WTC11 (cell line): Measurements from ENCODE around the gene SIAH3. TPM values are rescaled to one million over a fixed set of nuclear protein-coding genes. Genes with fewer than 3 reads are reported as not detected.
A peak's percentile ranks its signal among the peaks of the same experiment; 100 is the strongest.
"Not testable (repeated sequence)": the region's sequence is repeated elsewhere in the genome, so short reads cannot be mapped to it uniquely, and the experiment has no call there.

Source experiments
- ATAC-seq: fragments of 200-7000 bp; cut with Tn5 transposase; 2 replicates; pipeline ENCODE4 v1.10.0; 2021; ENCODE audit warnings: mild to moderate bottlenecking, moderate library complexity
- CTCF ChIA-PET: fragments of 300-600 bp; sonication (Branson Sonifier 250); formaldehyde crosslinking; loops from one replicate; lab custom pipeline; 2021; ENCODE audit warnings: antibody characterized with exemption; lab: Charles Lee
- POLR2A ChIA-PET: fragments of 350-600 bp; sonication (Branson Sonifier 250); formaldehyde crosslinking; loops from one replicate; lab custom pipeline; 2021; ENCODE audit warnings: antibody characterized with exemption; lab: Charles Lee
- DNase-seq: peaks from one replicate; pipeline ENCODE4 v3.0.0; 2021; ENCODE audit warnings: low spot score
- H3K27ac Mint-ChIP-seq: 2 replicates; pipeline ENCODE4 v1.8.0; 2021; ENCODE audit warnings: mixed read lengths
- H3K27me3 Mint-ChIP-seq: 2 replicates; pipeline ENCODE4 v1.8.0; 2021; ENCODE audit warnings: low read depth, mild to moderate bottlenecking, moderate library complexity, mixed read lengths
- H3K36me3 Mint-ChIP-seq: 2 replicates; pipeline ENCODE4 v1.8.0; 2021; ENCODE audit warnings: mixed read lengths
- H3K4me1 Mint-ChIP-seq: 2 replicates; pipeline ENCODE4 v1.8.0; 2022; ENCODE audit warnings: mixed read lengths
- H3K4me3 Mint-ChIP-seq: 2 replicates; pipeline ENCODE4 v1.8.0; 2021; ENCODE audit warnings: mild to moderate bottlenecking, moderate library complexity, mixed read lengths
- H3K9me3 Mint-ChIP-seq: 2 replicates; pipeline ENCODE4 v1.8.0; 2021; ENCODE audit warnings: mixed read lengths
- CREM ChIP-seq: sonication (generic); formaldehyde crosslinking; IDR thresholded peaks from 2 replicates; pipeline ENCODE4 v1.8.1; 2022; ENCODE audit warnings: mild to moderate bottlenecking, missing genetic modification reagents, moderate library complexity
- ELF4 ChIP-seq: sonication (generic); formaldehyde crosslinking; IDR thresholded peaks from 2 replicates; pipeline ENCODE4 v1.8.1; 2022; ENCODE audit warnings: low read depth, mild to moderate bottlenecking, moderate library complexity, missing genetic modification reagents
- NFYB ChIP-seq: sonication (generic); formaldehyde crosslinking; conservative IDR thresholded peaks from 2 replicates; pipeline ENCODE4 v1.8.0; 2022; ENCODE audit warnings: low read depth, missing genetic modification reagents
- NR3C1 ChIP-seq: sonication (generic); formaldehyde crosslinking; conservative IDR thresholded peaks from 2 replicates; pipeline ENCODE4 v1.8.1; 2023; ENCODE audit warnings: low read depth, mild to moderate bottlenecking, missing genetic modification reagents
- OVOL2 ChIP-seq: fragments of 250-450 bp; sonication (Bioruptor Pico); IDR thresholded peaks from 2 replicates; pipeline ENCODE4 v1.9.0; 2021; ENCODE audit warnings: mild to moderate bottlenecking, borderline replicate concordance
- ZBTB21 ChIP-seq: sonication (generic); formaldehyde crosslinking; IDR thresholded peaks from 2 replicates; pipeline ENCODE4 v1.8.1; 2023; ENCODE audit warnings: mild to moderate bottlenecking, missing genetic modification reagents, borderline replicate concordance
- ZNF121 ChIP-seq: sonication (generic); formaldehyde crosslinking; IDR thresholded peaks from 2 replicates; pipeline ENCODE4 v1.8.0; 2023; ENCODE audit warnings: missing genetic modification reagents
- ZNF671 ChIP-seq: fragments of 250-450 bp; sonication (Bioruptor Pico); IDR thresholded peaks from 2 replicates; pipeline ENCODE4 v1.8.0; 2021; ENCODE audit warnings: mild to moderate bottlenecking
- total RNA-seq: library from RNA; stranded (reverse); gene quantifications from 3 replicates; pipeline ENCODE4 v1.2.3, GENCODE V29; 2021
- TF ChIP-seq, protein P1 (sequence below): sonication (generic); formaldehyde crosslinking; IDR thresholded peaks from 2 replicates; pipeline ENCODE4 v1.8.1; 2022; ENCODE audit warnings: mild to moderate bottlenecking, missing genetic modification reagents, moderate library complexity, borderline replicate concordance
- TF ChIP-seq, protein P2 (sequence below): sonication (generic); formaldehyde crosslinking; IDR thresholded peaks from 2 replicates; pipeline ENCODE4 v1.8.0; 2023; ENCODE audit warnings: missing genetic modification reagents, mild to moderate bottlenecking, borderline replicate concordance

The SIAH3 gene
- total RNA-seq, 1 experiment from 2014 or later, result 0.31 TPM

DNA sequence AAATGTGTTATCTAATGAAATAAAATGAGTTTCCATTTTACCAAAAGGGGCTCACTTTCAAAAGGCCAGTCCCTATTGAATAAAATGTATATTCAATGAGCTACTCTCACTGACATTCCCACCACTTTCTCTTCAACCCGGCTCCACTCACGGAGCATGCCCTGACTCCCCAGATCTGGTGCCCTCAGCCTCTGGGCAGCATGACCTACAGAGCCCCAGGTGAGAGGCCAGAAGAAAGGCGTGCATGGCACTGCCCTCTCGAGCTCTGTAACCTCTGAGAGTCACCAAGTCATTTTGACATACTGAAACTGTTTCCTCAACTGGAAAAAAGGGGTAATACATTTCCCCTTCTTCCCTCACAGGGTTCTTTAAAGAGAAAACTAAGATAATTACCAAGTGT lies 25.2 kb upstream of the SIAH3 start:
- TF ChIP-seq ZBTB21 (CRISPR knock-in tag) (no peak), NR3C1 (CRISPR knock-in tag) (no peak), OVOL2 (no peak)
- TF ChIP-seq, all 79 proteins: peak for 0
- Mint-ChIP-seq H3K4me1 (peaks cover 19% of the 10 kb centered on the region), H3K9me3 (peaks cover 7% of the 10 kb centered on the region), H3K4me3 (no peak overlapping the region), H3K27ac (no peak overlapping the region), H3K27me3 (peaks cover 80% of the 10 kb centered on the region), H3K36me3 (no peaks in the 10 kb centered on the region)
- ATAC-seq, result no peak
- no peak for DNase-seq
- ChIA-PET CTCF (no interaction called here), POLR2A (no interaction called here)

DNA sequence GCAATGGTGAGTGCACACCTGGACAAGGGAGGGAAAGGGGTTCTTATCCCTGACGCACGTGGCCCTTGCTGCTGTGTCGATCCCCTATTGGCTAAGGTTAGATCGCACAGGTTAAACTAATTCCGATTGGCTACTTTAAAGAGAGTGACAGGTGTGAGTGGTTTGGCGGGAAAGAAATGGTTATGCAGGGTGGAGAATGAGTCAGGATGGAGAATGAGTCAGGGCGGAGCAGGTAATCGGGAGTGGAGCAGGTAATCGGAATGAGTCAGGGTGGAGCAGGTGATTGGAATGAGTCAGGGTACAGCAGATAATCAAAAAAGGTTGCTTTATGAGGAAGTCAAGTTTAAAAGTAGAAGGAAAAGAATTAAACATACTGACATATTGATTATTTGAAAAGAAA lies 24.4 kb upstream of the SIAH3 start:
- peaks cover 19% of the 10 kb centered on the region for H3K4me1 Mint-ChIP-seq
- H3K36me3 Mint-ChIP-seq, result no peaks in the 10 kb centered on the region
- H3K27ac Mint-ChIP-seq, result no peak overlapping the region
- ChIA-PET CTCF (no interaction called here), POLR2A (no interaction called here)
- ATAC-seq (no peak), DNase-seq (no peak)
- H3K9me3 Mint-ChIP-seq, result peaks cover 7% of the 10 kb centered on the region
- peaks cover 83% of the 10 kb centered on the region for H3K27me3 Mint-ChIP-seq
- no peak overlapping the region for H3K4me3 Mint-ChIP-seq
- TF ChIP-seq, protein P1, sequence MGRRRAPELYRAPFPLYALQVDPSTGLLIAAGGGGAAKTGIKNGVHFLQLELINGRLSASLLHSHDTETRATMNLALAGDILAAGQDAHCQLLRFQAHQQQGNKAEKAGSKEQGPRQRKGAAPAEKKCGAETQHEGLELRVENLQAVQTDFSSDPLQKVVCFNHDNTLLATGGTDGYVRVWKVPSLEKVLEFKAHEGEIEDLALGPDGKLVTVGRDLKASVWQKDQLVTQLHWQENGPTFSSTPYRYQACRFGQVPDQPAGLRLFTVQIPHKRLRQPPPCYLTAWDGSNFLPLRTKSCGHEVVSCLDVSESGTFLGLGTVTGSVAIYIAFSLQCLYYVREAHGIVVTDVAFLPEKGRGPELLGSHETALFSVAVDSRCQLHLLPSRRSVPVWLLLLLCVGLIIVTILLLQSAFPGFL, result no peak
- 0 out of 2 replicates have a peak, but pooled peaks have one; percentile 10 for TF ChIP-seq NFYB (CRISPR knock-in tag)

DNA sequence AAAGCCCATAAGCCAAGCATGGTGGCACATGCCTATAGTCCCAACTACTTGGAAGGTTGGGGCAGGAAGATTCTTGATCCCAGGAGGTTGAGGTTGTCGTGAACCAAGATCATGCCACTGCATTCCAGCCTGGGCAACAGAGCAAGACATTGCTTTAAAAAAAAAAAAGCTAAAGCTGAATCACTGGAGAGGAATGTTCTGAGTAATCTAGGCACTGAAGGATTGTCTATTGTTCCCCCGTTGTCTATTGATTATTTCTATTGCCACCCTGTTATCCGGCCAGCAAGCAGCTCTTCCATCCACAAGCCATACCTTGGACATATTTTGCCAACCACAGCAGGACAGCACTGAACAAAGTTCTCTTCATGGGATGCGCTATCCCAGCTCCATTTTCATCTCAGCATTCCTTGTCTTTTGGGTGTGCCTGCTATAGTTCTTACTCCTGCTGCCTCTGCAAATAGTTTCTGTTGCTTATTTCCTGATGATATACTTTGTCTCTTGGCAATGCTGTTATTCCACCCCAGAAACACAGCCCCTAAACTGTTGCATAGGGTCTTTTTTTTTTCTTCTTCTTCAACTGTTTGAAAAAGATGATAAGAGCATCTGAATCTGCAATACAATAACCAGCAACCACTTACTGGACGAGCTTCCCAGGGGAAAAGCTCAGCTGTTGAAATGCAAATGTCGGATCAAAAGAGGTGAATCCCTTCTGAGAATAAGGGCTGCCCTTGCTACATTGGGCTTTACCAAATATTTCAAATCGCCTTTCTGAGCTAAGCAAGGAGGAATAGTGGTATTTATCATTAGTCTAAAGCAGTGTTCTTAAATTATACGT lies 22.2 kb upstream of the SIAH3 start:
- TF ChIP-seq ELF4 (no peak), ZNF121 (CRISPR knock-in tag) (peak; percentile 91)
- DNase-seq, result no peak
- ChIA-PET CTCF (interaction anchor here (0.6 to 1.3 kb wide), 4 partner anchors 49 to 136 kb away, joined by 3 to 5 read pairs (median 3); no protein-coding TSS in a partner anchor), POLR2A (no interaction called here)
- Mint-ChIP-seq H3K27me3 (peaks cover 68% of the 10 kb centered on the region), H3K36me3 (no peaks in the 10 kb centered on the region), H3K9me3 (peaks cover 7% of the 10 kb centered on the region), H3K27ac (no peak overlapping the region), H3K4me3 (peak overlapping the region; percentile 32), H3K4me1 (peaks cover 19% of the 10 kb centered on the region)
- peak; percentile 81 for ATAC-seq

DNA sequence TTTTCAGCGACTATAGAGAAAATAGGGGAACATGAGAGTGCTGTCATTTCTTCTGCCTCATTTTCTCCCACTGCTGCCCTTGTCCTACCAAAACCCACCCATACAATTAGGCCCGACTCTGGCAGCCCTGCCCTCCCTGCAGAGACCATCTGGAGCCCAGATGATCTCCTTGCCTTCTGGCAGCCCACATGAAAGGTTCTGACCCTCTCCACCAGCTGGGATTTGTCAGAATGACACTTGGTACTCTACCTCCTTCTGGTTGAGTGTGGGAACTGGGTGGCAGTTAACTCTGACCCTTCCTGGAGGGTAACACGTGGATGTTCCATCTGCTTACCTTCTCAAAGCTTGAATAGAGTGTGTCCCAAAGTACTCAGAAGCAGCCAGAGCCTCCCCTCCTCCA lies 21.0 kb upstream of the SIAH3 start:
- Mint-ChIP-seq H3K27ac (no peak overlapping the region), H3K36me3 (no peaks in the 10 kb centered on the region), H3K4me1 (peaks cover 19% of the 10 kb centered on the region), H3K27me3 (peaks cover 60% of the 10 kb centered on the region), H3K4me3 (no peak overlapping the region), H3K9me3 (peaks cover 4% of the 10 kb centered on the region)
- ATAC-seq (no peak), DNase-seq (no peak)
- POLR2A ChIA-PET, result no interaction called here
- CTCF ChIA-PET, result interaction anchor here (1.2 kb wide), 1 partner anchor 144 kb away, joined by 3 read pairs; no protein-coding TSS in a partner anchor
- no peak for TF ChIP-seq NFYB (CRISPR knock-in tag)
- no peak for TF ChIP-seq CREM (CRISPR knock-in tag)
- TF ChIP-seq OVOL2, result no peak
- TF ChIP-seq, protein P2, sequence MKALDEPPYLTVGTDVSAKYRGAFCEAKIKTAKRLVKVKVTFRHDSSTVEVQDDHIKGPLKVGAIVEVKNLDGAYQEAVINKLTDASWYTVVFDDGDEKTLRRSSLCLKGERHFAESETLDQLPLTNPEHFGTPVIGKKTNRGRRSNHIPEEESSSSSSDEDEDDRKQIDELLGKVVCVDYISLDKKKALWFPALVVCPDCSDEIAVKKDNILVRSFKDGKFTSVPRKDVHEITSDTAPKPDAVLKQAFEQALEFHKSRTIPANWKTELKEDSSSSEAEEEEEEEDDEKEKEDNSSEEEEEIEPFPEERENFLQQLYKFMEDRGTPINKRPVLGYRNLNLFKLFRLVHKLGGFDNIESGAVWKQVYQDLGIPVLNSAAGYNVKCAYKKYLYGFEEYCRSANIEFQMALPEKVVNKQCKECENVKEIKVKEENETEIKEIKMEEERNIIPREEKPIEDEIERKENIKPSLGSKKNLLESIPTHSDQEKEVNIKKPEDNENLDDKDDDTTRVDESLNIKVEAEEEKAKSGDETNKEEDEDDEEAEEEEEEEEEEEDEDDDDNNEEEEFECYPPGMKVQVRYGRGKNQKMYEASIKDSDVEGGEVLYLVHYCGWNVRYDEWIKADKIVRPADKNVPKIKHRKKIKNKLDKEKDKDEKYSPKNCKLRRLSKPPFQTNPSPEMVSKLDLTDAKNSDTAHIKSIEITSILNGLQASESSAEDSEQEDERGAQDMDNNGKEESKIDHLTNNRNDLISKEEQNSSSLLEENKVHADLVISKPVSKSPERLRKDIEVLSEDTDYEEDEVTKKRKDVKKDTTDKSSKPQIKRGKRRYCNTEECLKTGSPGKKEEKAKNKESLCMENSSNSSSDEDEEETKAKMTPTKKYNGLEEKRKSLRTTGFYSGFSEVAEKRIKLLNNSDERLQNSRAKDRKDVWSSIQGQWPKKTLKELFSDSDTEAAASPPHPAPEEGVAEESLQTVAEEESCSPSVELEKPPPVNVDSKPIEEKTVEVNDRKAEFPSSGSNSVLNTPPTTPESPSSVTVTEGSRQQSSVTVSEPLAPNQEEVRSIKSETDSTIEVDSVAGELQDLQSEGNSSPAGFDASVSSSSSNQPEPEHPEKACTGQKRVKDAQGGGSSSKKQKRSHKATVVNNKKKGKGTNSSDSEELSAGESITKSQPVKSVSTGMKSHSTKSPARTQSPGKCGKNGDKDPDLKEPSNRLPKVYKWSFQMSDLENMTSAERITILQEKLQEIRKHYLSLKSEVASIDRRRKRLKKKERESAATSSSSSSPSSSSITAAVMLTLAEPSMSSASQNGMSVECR (CRISPR knock-in tag), result no peak
- no peak for TF ChIP-seq ZNF671 (CRISPR knock-in tag)

DNA sequence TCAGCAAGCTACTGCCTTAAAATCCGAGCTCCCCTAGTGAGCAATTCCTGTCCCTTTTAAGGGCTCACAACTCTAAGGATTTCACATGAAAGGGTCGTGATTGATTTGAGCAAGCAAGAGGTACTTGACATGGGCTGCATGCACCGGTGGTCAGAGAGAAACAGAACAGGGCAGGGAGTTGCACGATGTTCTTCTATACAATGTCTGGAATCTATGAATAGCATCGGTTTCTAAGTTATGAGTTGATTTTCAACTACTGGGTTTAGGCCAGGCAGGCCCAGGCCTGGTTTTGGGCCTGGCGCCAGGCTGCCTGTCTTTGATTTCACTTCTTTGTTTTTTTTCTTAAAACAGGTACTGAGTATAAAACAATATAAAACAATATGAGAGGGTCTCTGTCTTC lies 19.6 kb upstream of the SIAH3 start:
- ATAC-seq, POLR2A ChIA-PET: not testable (repeated sequence)

More for the DNA sequence above, 19.6 kb upstream of the SIAH3 start:
- H3K36me3 Mint-ChIP-seq, H3K4me3 Mint-ChIP-seq, DNase-seq, H3K9me3 Mint-ChIP-seq, H3K27ac Mint-ChIP-seq: not testable (repeated sequence)
- H3K27me3 Mint-ChIP-seq, result peaks cover 55% of the 10 kb centered on the region
- CTCF ChIA-PET, result interaction anchor here (1.4 to 2.7 kb wide), 2 partner anchors 8 to 256 kb away, joined by 4 to 8 read pairs; no protein-coding TSS in a partner anchor
- peaks cover 19% of the 10 kb centered on the region for H3K4me1 Mint-ChIP-seq
